Neural cell (in vitro differentiated cells): Measurements from ENCODE around the gene DRD2. TPM values are rescaled to one million over a fixed set of nuclear protein-coding genes. Genes with fewer than 3 reads are reported as not detected.

Source experiments
- H2AFZ ChIP-seq: fragments of 200-600, 300-800 bp; sonication (generic), shearing (Covaris generic); 2 replicates; pipeline ENCODE4 v1.6.0; 2014; ENCODE audit warnings: low read depth, mild to moderate bottlenecking, antibody characterized with exemption, low read length, moderate library complexity
- H3F3A ChIP-seq: fragments of 200-600 bp; shearing (Covaris generic); 2 replicates; pipeline ENCODE4 v1.6.1; 2016; ENCODE audit warnings: mild to moderate bottlenecking, moderate library complexity, mixed read lengths, antibody characterized with exemption, low read length; ENCODE audit not compliant: insufficient read depth, poor library complexity, severe bottlenecking
- H3K27ac ChIP-seq: fragments of 200-600, 300-800 bp; sonication (generic), shearing (Covaris generic); 2 replicates; pipeline ENCODE4 v1.5.1; 2014; ENCODE audit warnings: mild to moderate bottlenecking, low read length, moderate library complexity
- H3K27me3 ChIP-seq: fragments of 300-800, 200-600 bp; sonication (generic), shearing (Covaris generic); 2 replicates; pipeline ENCODE4 v1.6.0; 2014; ENCODE audit warnings: mild to moderate bottlenecking, low read depth, low read length, moderate library complexity; ENCODE audit not compliant: insufficient read depth
- H3K36me3 ChIP-seq: fragments of 300-800, 200-600 bp; sonication (generic), shearing (Covaris generic); 2 replicates; pipeline ENCODE4 v1.5.1; 2014; ENCODE audit warnings: mild to moderate bottlenecking, antibody characterized with exemption, low read length, moderate library complexity; ENCODE audit not compliant: insufficient read depth
- H3K4me2 ChIP-seq: fragments of 300-800, 200-600 bp; sonication (generic), shearing (Covaris generic); 2 replicates; pipeline ENCODE4 v1.6.0; 2014; ENCODE audit warnings: mild to moderate bottlenecking, low read length
- H3K4me3 ChIP-seq: fragments of 300-800, 200-600 bp; sonication (generic), shearing (Covaris generic); 2 replicates; pipeline ENCODE4 v1.5.1; 2014; ENCODE audit warnings: mild to moderate bottlenecking, low read length, moderate library complexity
- H3K79me2 ChIP-seq: fragments of 200-600 bp; shearing (Covaris generic); replicated peaks from 2 replicates; pipeline ENCODE4 v1.6.0; 2014; ENCODE audit warnings: mild to moderate bottlenecking, low read length, moderate library complexity; ENCODE audit not compliant: insufficient read depth
- H3K9ac ChIP-seq: fragments of 300-800, 200-600 bp; sonication (generic), shearing (Covaris generic); 2 replicates; pipeline ENCODE4 v1.6.1; 2016; ENCODE audit warnings: mild to moderate bottlenecking, low read length, mixed read lengths
- H3K9me2 ChIP-seq: fragments of 200-600 bp; shearing (Covaris generic); 2 replicates; pipeline ENCODE4 v1.6.1; 2016; ENCODE audit warnings: mild to moderate bottlenecking, low read length, mixed read lengths; ENCODE audit not compliant: insufficient read depth
- H3K9me3 ChIP-seq: fragments of 200-600, 300-800 bp; sonication (generic), shearing (Covaris generic); 2 replicates; pipeline ENCODE4 v1.6.1; 2016; ENCODE audit warnings: mild to moderate bottlenecking, mixed run types, low read length, moderate library complexity, mixed read lengths
- H4K20me1 ChIP-seq: fragments of 200-600 bp; shearing (Covaris generic); 2 replicates; pipeline ENCODE4 v1.6.1; 2016; ENCODE audit warnings: mild to moderate bottlenecking, mixed run types; ENCODE audit not compliant: insufficient read depth
- CTCF ChIP-seq: fragments of 450-650 bp; IDR thresholded peaks from 2 replicates; pipeline ENCODE4 v1.5.1; 2014; ENCODE audit warnings: antibody characterized with exemption, mild to moderate bottlenecking, moderate library complexity; ENCODE audit not compliant: poor library complexity, severe bottlenecking
- EP300 ChIP-seq: fragments of 450-650 bp; conservative IDR thresholded peaks from 2 replicates; pipeline ENCODE4 v1.6.1; 2014; ENCODE audit warnings: antibody characterized with exemption, mild to moderate bottlenecking, moderate library complexity; ENCODE audit not compliant: poor library complexity, severe bottlenecking
- EZH2 ChIP-seq: fragments of 200-600, 300-800 bp; shearing (Covaris generic), sonication (generic); IDR thresholded peaks from 2 replicates; pipeline ENCODE4 v1.6.1; 2014; ENCODE audit warnings: antibody characterized with exemption, low read length, borderline replicate concordance, mild to moderate bottlenecking; ENCODE audit not compliant: insufficient read depth, poor library complexity, severe bottlenecking
- MXI1 ChIP-seq: fragments of 450-650 bp; conservative IDR thresholded peaks from 2 replicates; pipeline ENCODE4 v1.6.1; 2014; ENCODE audit warnings: antibody characterized with exemption, mild to moderate bottlenecking; ENCODE audit not compliant: poor library complexity, severe bottlenecking
- POLR2AphosphoS5 ChIP-seq: IDR thresholded peaks from 2 replicates; pipeline ENCODE4 v1.6.1; 2012
- RAD21 ChIP-seq: fragments of 450-650 bp; conservative IDR thresholded peaks from 2 replicates; pipeline ENCODE4 v1.6.1; 2014; ENCODE audit warnings: antibody characterized with exemption, mild to moderate bottlenecking, moderate library complexity
- REST ChIP-seq: IDR thresholded peaks from 2 replicates; pipeline ENCODE4 v1.6.1; 2012; ENCODE audit warnings: borderline replicate concordance
- SMC3 ChIP-seq: fragments of 450-650 bp; conservative IDR thresholded peaks from 2 replicates; pipeline ENCODE4 v1.6.1; 2014; ENCODE audit warnings: antibody characterized with exemption, mild to moderate bottlenecking, moderate library complexity; ENCODE audit not compliant: poor library complexity
- TAF1 ChIP-seq: IDR thresholded peaks from 2 replicates; pipeline ENCODE4 v1.6.1; 2012; ENCODE audit warnings: low read depth
- polyA plus RNA-seq: library from polyadenylated mRNA; depleted of rRNA; stranded (reverse); fragments of >200 nt; gene quantifications from 2 replicates; pipeline ENCODE4 v1.2.3, GENCODE V29; 2014

Gene DRD2
- polyA plus RNA-seq, 1 donor from 2014 or later = 0.24 TPM

GRCh38 chr11:113521737-113522517, 46.7 kb upstream of the DRD2 start:
- Histone ChIP-seq H3K79me2 (no peaks in the 10 kb centered on the region), H3F3A (no peaks in the 10 kb centered on the region), H2AFZ (no peak overlapping the region), H3K36me3 (no peaks in the 10 kb centered on the region), H4K20me1 (no peaks in the 10 kb centered on the region), H3K27me3 (no peaks in the 10 kb centered on the region), H3K9me3 (no peaks in the 10 kb centered on the region), H3K27ac (no peak overlapping the region), H3K4me3 (no peak overlapping the region), H3K9me2 (no peaks in the 10 kb centered on the region), H3K4me2 (no peak overlapping the region), H3K9ac (no peak overlapping the region)
- TF ChIP-seq MXI1 (no peak), SMC3 (no peak), RAD21 (no peak), EP300 (no peak)

- Histone ChIP-seq H3K79me2 (no peaks in the 10 kb centered on the region), H3K9ac (no peak overlapping the region), H3K9me3 (no peaks in the 10 kb centered on the region), H4K20me1 (no peaks in the 10 kb centered on the region), H3K4me3 (no peak overlapping the region), H3K9me2 (no peaks in the 10 kb centered on the region), H3K36me3 (no peaks in the 10 kb centered on the region), H3K4me2 (no peak overlapping the region), H3K27ac (no peak overlapping the region), H3K27me3 (no peaks in the 10 kb centered on the region), H2AFZ (no peak overlapping the region), H3F3A (no peaks in the 10 kb centered on the region)
- TF ChIP-seq POLR2AphosphoS5 = no peak
- no peak for TF ChIP-seq RAD21
- TF ChIP-seq MXI1 = no peak
- TF ChIP-seq TAF1 = no peak
- no peak for TF ChIP-seq SMC3
- TF ChIP-seq CTCF = no peak
- TF ChIP-seq EP300 = no peak
- no peak for TF ChIP-seq EZH2
- no peak for TF ChIP-seq REST
Observed at GRCh38 chr11:113519989-113520613, 44.9 kb upstream of the DRD2 start.
